ENCODE measurements around the gene FKBP1A. TPM values are rescaled to one million over a fixed set of nuclear protein-coding genes. Genes with fewer than 3 reads are reported as not detected.

FKBP1A gene
- total and polyA plus RNA-seq, 10 of the 15 experiments (the other 5 are each of a cell fraction or from before 2014, with no cell fraction given) = 103 to 687 (median 254) TPM

GRCh38 chr20:1434571-1435336, 41.9 kb upstream of the FKBP1A start:
- POLR2A ChIA-PET = no interaction called here
- no peak for TF ChIP-seq KAT2A (conservative IDR thresholded peaks at IDR 0.05; ENCODE audit: control insufficient read depth, low read depth, low read length)
- TF ChIP-seq SIX5 (IDR thresholded peaks at IDR 0.05; ENCODE audit: low read depth, low read length, severe bottlenecking) = no peak
- TF ChIP-seq MEF2B (IDR thresholded peaks at IDR 0.05; ENCODE audit: partially characterized antibody, poor library complexity, severe bottlenecking) = peak; percentile 37
- TF ChIP-seq ZBTB11 (CRISPR knock-in tag; IDR thresholded peaks at IDR 0.05) = no peak
- TF ChIP-seq ASH2L (IDR thresholded peaks at IDR 0.05; ENCODE audit: borderline replicate concordance, low read depth) = no peak
- no peak for TF ChIP-seq RFX5 (IDR thresholded peaks at IDR 0.05; ENCODE audit: low read depth, low read length)
- peak; percentile 63; the same call in 1 of the 2 replicates for TF ChIP-seq EZH2 (IDR thresholded peaks at IDR 0.05; ENCODE audit: borderline replicate concordance, control insufficient read depth, low read depth, low read length)
- TF ChIP-seq CHD2 (IDR thresholded peaks at IDR 0.05; ENCODE audit: borderline replicate concordance, low read depth, low read length) = no peak
- TF ChIP-seq SMC3 (IDR thresholded peaks at IDR 0.05; ENCODE audit: borderline replicate concordance, low read length) = no peak
- TF ChIP-seq SREBF1 (IDR thresholded peaks at IDR 0.05; ENCODE audit: low read length) = no peak
- no peak for TF ChIP-seq HCFC1 (IDR thresholded peaks at IDR 0.05; ENCODE audit: low read length)
- no peak for TF ChIP-seq IRF4 (IDR thresholded peaks at IDR 0.05; ENCODE audit: low read depth, low read length)
- no peak for TF ChIP-seq PAX8 (IDR thresholded peaks at IDR 0.05)
- TF ChIP-seq GABPA (IDR thresholded peaks at IDR 0.05; ENCODE audit: low read depth) = peak; percentile 36; the same call in 1 of the 2 replicates
- TF ChIP-seq E4F1 (IDR thresholded peaks at IDR 0.05; ENCODE audit: borderline replicate concordance, partially characterized antibody) = no peak

More at GRCh38 chr20:1434571-1435336, 41.9 kb upstream of the FKBP1A start:
- ChIA-PET RAD21 (ENCODE audit: unreplicated experiment) (interaction anchor here (0.8 to 3.6 kb wide), 10 partner anchors 10 to 122 kb away, joined by 3 to 15 read pairs (median 4); partner anchors contain the start of gene SDCBP2), CTCF (interaction anchor here (0.6 to 7.2 kb wide), 15 partner anchors 11 to 299 kb away, joined by 3 to 65 read pairs (median 11); partner anchors contain the start of genes FKBP1A and NSFL1C), SMC1A (ENCODE audit: uncharacterized antibody, unreplicated experiment) (interaction anchor here (0.6 to 4.9 kb wide), 13 partner anchors 11 to 466 kb away, joined by 3 to 32 read pairs (median 4); partner anchors contain the start of gene SDCBP2)
- no peak overlapping the region for H3K9ac ChIP-seq (ENCODE audit: control insufficient read depth, insufficient read depth, low read length)
- 0% methylated on average over 2 of the region's 2 CpGs for WGBS (ENCODE audit: insufficient coverage, insufficient replicate concordance, low lambda C conversion rate, missing lambda C conversion rate)
- H3K79me2 ChIP-seq (ENCODE audit: control insufficient read depth, insufficient read depth, low read length) = no peaks in the 10 kb centered on the region
- H3K36me3 ChIP-seq (ENCODE audit: control insufficient read depth in 2 of 2, insufficient read depth in 2 of 2, low read length in 1 of 2) = no peaks in the 10 kb centered on the region
- ATAC-seq (peak; percentile 95), DNase-seq (ENCODE audit: low read depth, low spot score) (peak; percentile 78), FAIRE-seq (peak; percentile 96)
- H3K4me3 ChIP-seq = no peak overlapping the region
- H3K4me1 ChIP-seq (ENCODE audit: control insufficient read depth, insufficient read depth, low read length) = peaks cover 11% of the 10 kb centered on the region
- no peaks in the 10 kb centered on the region for H3K27me3 ChIP-seq (replicated peaks in 1 of 2; ENCODE audit: control insufficient read depth in 2 of 2, insufficient read depth in 2 of 2, low read length in 1 of 2)
- BruUV-seq (replicated peaks) = no TSS peak
- intact Hi-C loops (cut with micrococcal nuclease; ENCODE audit: unreplicated experiment) = loop anchor here (5.0 kb wide), 1 partner anchor 42 kb away; the partner anchor contains the start of gene FKBP1A
- no peak overlapping the region for H3K27ac ChIP-seq (ENCODE audit: control insufficient read depth, insufficient read depth)
- peaks cover 3% of the 10 kb centered on the region; the same call in 1 of the 2 replicates for H4K20me1 ChIP-seq (ENCODE audit: control insufficient read depth, insufficient read depth)
- no peaks in the 10 kb centered on the region; the same call in 2 of the 3 replicates for H3K9me3 ChIP-seq (replicated peaks; ENCODE audit: control insufficient read depth, insufficient read depth, low read length)
- H2AFZ ChIP-seq (ENCODE audit: control insufficient read depth, low read depth, low read length) = peak overlapping the region; percentile 4; the same call in 1 of the 2 replicates
- in situ Hi-C loops (cut with MboI) = loop anchor here (5.0 kb wide), 1 partner anchor 122 kb away; no protein-coding TSS in a partner anchor
- peak overlapping the region; percentile 8; the same call in 1 of the 2 replicates for H3K4me2 ChIP-seq (ENCODE audit: control insufficient read depth, insufficient read depth)

Measured in GM12878 (cell line).